ENCODE data around the gene FMNL2.
"Not testable (repeated sequence)": the region's sequence is repeated elsewhere in the genome, so short reads cannot be mapped to it uniquely, and the experiment has no call there.

Gene FMNL2

GRCh38 chr2:152387041-152387440, 52.1 kb downstream of the FMNL2 start:
- H3K9me3 ChIP-seq (ENCODE audit: control insufficient read depth, insufficient read depth, low read depth, low read length) = no peaks in the 10 kb centered on the region
- ChIA-PET POLR2A (no interaction called here), CTCF (interaction anchor here (0.7 kb wide), 1 partner anchor 205 kb away, joined by 3 read pairs; no protein-coding TSS in a partner anchor)
- H3K4me1 ChIP-seq (ENCODE audit: control insufficient read depth, insufficient read depth, low read length) = peaks cover 9% of the 10 kb centered on the region; the same call in 1 of the 2 replicates
- no peak for TF ChIP-seq ZNF768 (tag by site-specific recombination; IDR thresholded peaks at IDR 0.05)
- TF ChIP-seq ZNF274 (IDR thresholded peaks at IDR 0.05; ENCODE audit: low read length) = no peak
- no peak for TF ChIP-seq ZNF274 (tag by site-specific recombination; IDR thresholded peaks at IDR 0.05; ENCODE audit: borderline replicate concordance)
- TF ChIP-seq MZF1 (tag by site-specific recombination; IDR thresholded peaks at IDR 0.05; ENCODE audit: borderline replicate concordance) = no peak
- TF ChIP-seq ZBTB1 (tag by site-specific recombination; IDR thresholded peaks at IDR 0.05) = no peak
- no peak for TF ChIP-seq HOXA7 (CRISPR knock-in tag; IDR thresholded peaks at IDR 0.05; ENCODE audit: borderline replicate concordance)
- no peak for TF ChIP-seq ZNF155 (tag by site-specific recombination; IDR thresholded peaks at IDR 0.05)
- TF ChIP-seq ZNF654 (tag by site-specific recombination; IDR thresholded peaks at IDR 0.05; ENCODE audit: low read depth) = no peak
- TF ChIP-seq ZNF830 (tag by site-specific recombination; IDR thresholded peaks at IDR 0.05; ENCODE audit: low read depth) = no peak
- TF ChIP-seq ZNF76 (tag by site-specific recombination; IDR thresholded peaks at IDR 0.05; ENCODE audit: borderline replicate concordance, low read depth) = no peak
- TF ChIP-seq ZBTB6 (tag by site-specific recombination; IDR thresholded peaks at IDR 0.05) = no peak
- TF ChIP-seq TSHZ1 (tag by site-specific recombination; IDR thresholded peaks at IDR 0.05; ENCODE audit: borderline replicate concordance) = no peak
- no peak for TF ChIP-seq ZBTB17 (tag by site-specific recombination; IDR thresholded peaks at IDR 0.05)
- TF ChIP-seq ZNF544 (tag by site-specific recombination; IDR thresholded peaks at IDR 0.05) = no peak
- TF ChIP-seq ZNF664 (tag by site-specific recombination; IDR thresholded peaks at IDR 0.05) = no peak
- TF ChIP-seq ZNF704 (tag by site-specific recombination; IDR thresholded peaks at IDR 0.05) = no peak
- TF ChIP-seq ZNF48 (tag by site-specific recombination; IDR thresholded peaks at IDR 0.05) = no peak
- no peak for TF ChIP-seq ZNF623 (tag by site-specific recombination; IDR thresholded peaks at IDR 0.05)
- no peak overlapping the region for H3K27ac ChIP-seq (ENCODE audit: extremely low read depth, low read depth, low read length)
- no peak overlapping the region for H3K4me3 ChIP-seq (ENCODE audit: low read depth, low read length)
- no peaks in the 10 kb centered on the region for H3K36me3 ChIP-seq (ENCODE audit: control insufficient read depth in 2 of 2, insufficient read depth in 1 of 2, low read length in 2 of 2)

- H3K4me3 ChIP-seq (ENCODE audit: low read depth, low read length); H3K4me1 ChIP-seq (ENCODE audit: control insufficient read depth, insufficient read depth, low read length); H3K9me3 ChIP-seq (ENCODE audit: control insufficient read depth, insufficient read depth, low read depth, low read length); POLR2A ChIA-PET; H3K36me3 ChIP-seq (ENCODE audit: control insufficient read depth in 2 of 2, insufficient read depth in 1 of 2, low read length in 2 of 2); H3K27ac ChIP-seq (ENCODE audit: extremely low read depth, low read depth, low read length): not testable (repeated sequence)
- peak; percentile 58; the same call in 1 of the 2 replicates for TF ChIP-seq MZF1 (tag by site-specific recombination; IDR thresholded peaks at IDR 0.05; ENCODE audit: borderline replicate concordance)
- CTCF ChIA-PET = interaction anchor here (1.8 kb wide), 1 partner anchor 17 kb away, joined by 5 read pairs; no protein-coding TSS in a partner anchor
Observed at GRCh38 chr2:152388269-152388668, 53.3 kb downstream of the FMNL2 start.

All from HEK293 (cell line).